Stimulated activated CD4-positive, alpha-beta T cell treated with anti-CD3 and anti-CD28 coated beads, Interleukin-15, amount 100 ng/mL, for 48 hours (primary cell): ENCODE data around the gene UNC79.

Source experiments
- DNase-seq, 2 donors: peaks; one replicate each; pipeline ENCODE4 v3.0.0-alpha.2; 2020; ENCODE audit warnings: low read depth in 2 of 2

The UNC79 gene

GRCh38 chr14:93748208-93749075 lies 317.7 kb downstream of the UNC79 start:
- DNase-seq, result no peak

DNA sequence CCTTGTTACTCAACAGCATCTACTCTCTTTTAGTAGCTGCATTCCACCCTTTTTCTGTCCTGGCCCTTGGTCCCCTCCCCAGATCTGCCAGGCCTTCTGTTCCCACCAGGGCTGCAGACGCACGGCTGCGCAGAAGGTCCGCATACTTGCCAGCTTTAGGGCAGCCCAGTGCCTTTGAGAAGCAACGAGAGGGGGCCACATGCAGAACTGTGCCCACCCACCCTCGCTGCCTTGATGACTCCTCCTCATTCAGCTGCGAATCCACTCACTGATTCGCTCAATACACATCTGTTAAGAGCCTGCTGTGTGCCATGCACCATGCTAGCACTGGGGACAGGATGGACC lies 318.3 kb downstream of the UNC79 start:
- DNase-seq, result no peak

- no peak for DNase-seq
Observed at GRCh38 chr14:93751946-93752655, 321.4 kb downstream of the UNC79 start.

GRCh38 chr14:93752980-93753561 lies 322.3 kb downstream of the UNC79 start:
- DNase-seq, result no peak

DNA sequence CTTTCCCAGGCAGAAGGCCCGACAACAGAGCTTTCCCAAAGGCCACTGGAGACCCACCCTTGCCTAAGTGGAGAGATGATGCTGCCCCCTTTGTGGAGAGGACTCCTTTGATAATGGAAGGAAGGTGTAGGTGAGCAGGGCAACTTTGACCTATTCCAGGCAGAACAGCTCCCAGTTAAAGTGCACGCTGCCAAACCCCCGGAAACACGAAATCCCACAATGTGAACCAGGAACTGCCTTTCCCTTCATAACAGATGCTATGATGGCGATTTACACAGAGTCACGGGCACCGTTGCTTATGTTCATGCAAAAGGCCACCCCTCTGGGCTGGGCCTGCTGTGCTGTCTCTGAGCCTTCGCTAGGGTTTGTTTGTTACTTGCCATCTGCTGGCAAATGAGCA lies 322.9 kb downstream of the UNC79 start:
- DNase-seq, result no peak

DNA sequence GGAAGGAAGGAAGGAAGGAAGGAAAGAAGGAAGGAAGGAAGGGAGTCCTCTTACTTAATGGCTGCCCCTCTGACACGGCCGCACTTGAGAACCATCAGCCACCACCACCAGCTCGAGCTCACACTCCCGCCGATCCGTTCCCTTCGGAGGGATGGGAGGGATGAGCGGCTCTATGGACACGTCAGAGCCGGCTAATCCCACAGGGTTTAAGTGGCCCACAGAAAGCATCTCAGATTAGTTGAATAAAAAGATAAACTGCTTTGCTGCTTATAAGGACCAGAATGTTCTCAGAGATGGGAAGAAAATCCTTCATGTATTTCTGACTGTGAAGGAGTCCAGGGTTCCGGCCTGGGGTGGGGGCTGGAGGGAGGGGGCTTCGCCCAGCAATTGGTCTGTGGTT lies 326.5 kb downstream of the UNC79 start:
- DNase-seq, result no peak
